Activated naive CD8-positive, alpha-beta T cell treated with anti-CD3 and anti-CD28 coated beads, Interleukin-2, amount 10 ng/mL, durations not matched to agents 7 days and 5 days (primary cell): ENCODE data around the gene PPP1R1B. TPM values are rescaled to one million over a fixed set of nuclear protein-coding genes. Genes with fewer than 3 reads are reported as not detected.

ENCODE experiments used
- ATAC-seq: fragments of 150-1000 bp; cut with Tn5 transposase; one replicate; pipeline ENCODE4 v1.10.0; 2021; ENCODE audit warnings: low read depth, moderate library complexity
- POLR2A ChIA-PET: fragments of 350-600 bp; sonication (Branson Sonifier 250); formaldehyde crosslinking; loops from one replicate; lab custom pipeline; 2021; ENCODE audit warnings: antibody characterized with exemption; lab: Charles Lee
- DNase-seq: peaks from one replicate; pipeline ENCODE4 v3.0.0; 2021
- H3K27ac Mint-ChIP-seq: one replicate; pipeline ENCODE4 v1.8.0; 2022; ENCODE audit warnings: mild to moderate bottlenecking, mixed read lengths
- H3K27me3 Mint-ChIP-seq: one replicate; pipeline ENCODE4 v1.8.0; 2022; ENCODE audit warnings: mild to moderate bottlenecking, moderate library complexity, mixed read lengths
- H3K36me3 Mint-ChIP-seq: one replicate; pipeline ENCODE4 v1.8.0; 2021; ENCODE audit warnings: mild to moderate bottlenecking, mixed read lengths
- H3K4me1 Mint-ChIP-seq: one replicate; pipeline ENCODE4 v1.8.0; 2021; ENCODE audit warnings: mixed read lengths
- H3K4me3 Mint-ChIP-seq: one replicate; pipeline ENCODE4 v1.8.0; 2022; ENCODE audit warnings: mild to moderate bottlenecking, moderate library complexity, mixed read lengths
- H3K9me3 Mint-ChIP-seq: one replicate; pipeline ENCODE4 v1.8.0; 2021; ENCODE audit warnings: mixed read lengths
- total RNA-seq, 2 experiments: library from RNA; stranded (reverse); gene quantifications; one replicate each; pipeline ENCODE4 v1.2.3, GENCODE V29; 2021

PPP1R1B gene
- total RNA-seq, 2 experiments from 2014 or later, result not detected

DNA sequence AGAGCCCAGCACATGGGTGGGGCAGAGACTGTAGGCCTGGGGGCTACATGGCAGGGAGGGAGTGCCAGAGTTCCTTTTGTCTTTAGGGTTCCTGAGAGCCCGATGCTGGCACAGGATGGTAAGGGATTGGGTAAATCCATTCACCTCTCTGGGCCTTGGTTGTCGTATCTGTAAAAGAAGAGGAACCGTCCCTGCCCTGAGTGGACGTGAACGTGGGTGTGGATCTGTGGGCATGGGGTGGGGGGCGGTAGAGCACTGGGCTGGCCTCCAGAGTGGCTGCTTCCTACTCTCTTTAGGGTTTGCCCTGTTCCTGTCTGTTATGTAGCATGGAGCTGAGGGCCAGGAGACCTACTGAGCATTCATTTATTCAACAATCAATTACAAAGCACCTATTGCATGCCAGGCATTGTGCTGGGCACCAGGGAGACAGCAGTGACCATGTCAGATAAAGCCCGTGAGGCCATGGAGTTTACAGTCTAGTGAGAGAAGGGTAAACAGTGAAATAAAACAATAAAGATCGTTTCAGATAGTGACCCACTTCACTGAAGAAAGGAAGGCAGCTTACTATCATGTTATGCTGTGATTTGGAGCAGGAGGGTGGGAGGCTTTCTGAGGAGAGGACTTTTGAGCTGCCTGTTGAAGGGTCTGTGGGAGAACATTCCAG, 25.3 kb downstream of the PPP1R1B start:
- peak overlapping the region; percentile 68 for H3K27ac Mint-ChIP-seq
- H3K36me3 Mint-ChIP-seq, result peaks cover 6% of the 10 kb centered on the region
- ATAC-seq (no peak), DNase-seq (no peak)
- no peak overlapping the region for H3K4me3 Mint-ChIP-seq
- POLR2A ChIA-PET, result no interaction called here
- no peaks in the 10 kb centered on the region for H3K9me3 Mint-ChIP-seq
- H3K27me3 Mint-ChIP-seq, result no peaks in the 10 kb centered on the region
- H3K4me1 Mint-ChIP-seq, result peaks cover 21% of the 10 kb centered on the region

DNA sequence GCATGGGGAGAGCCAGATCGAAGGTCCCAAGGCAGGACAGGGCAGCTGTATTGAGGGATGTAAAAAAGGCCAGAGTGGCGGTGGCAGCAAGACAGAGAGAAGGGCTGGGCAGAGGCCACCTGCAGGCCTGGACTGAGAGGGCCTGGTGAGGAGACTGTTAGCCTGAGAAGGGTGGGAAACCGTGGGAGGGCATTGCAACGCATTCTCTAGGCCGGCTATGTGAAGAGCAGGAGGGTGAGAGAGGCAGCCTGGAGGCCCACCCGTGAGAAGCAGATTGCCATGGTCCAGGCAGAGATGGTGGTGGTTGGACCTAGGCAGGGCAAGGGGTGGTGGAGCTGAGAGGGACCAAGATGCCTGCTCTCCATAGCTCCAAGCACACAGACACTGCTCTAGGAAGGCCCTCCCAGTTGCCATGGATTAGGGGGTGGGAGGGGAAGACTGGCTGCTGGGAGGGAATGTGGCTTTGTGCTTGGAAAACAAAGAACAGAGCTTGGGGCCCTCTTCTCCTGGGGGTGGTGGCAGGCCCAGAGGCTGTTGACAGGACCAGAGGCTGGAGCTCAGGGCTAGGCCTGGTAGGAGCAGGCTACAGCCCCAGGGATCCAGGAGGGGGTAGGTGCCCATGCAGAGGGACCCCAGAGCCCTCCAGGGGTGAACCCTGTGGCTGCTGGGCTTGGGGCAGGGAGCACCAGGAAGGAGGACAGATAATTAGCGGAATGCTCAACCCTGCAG, 26.0 kb downstream of the PPP1R1B start:
- DNase-seq (no peak), ATAC-seq (no peak)
- Mint-ChIP-seq H3K4me1 (peaks cover 21% of the 10 kb centered on the region), H3K9me3 (no peaks in the 10 kb centered on the region), H3K36me3 (peaks cover 6% of the 10 kb centered on the region), H3K4me3 (no peak overlapping the region), H3K27me3 (no peaks in the 10 kb centered on the region), H3K27ac (peak overlapping the region; percentile 68)
- POLR2A ChIA-PET, result no interaction called here

GRCh38 chr17:39653316-39653661, 26.5 kb downstream of the PPP1R1B start:
- Mint-ChIP-seq H3K36me3 (peaks cover 6% of the 10 kb centered on the region), H3K27me3 (no peaks in the 10 kb centered on the region), H3K9me3 (no peaks in the 10 kb centered on the region), H3K27ac (no peak overlapping the region), H3K4me1 (peaks cover 23% of the 10 kb centered on the region), H3K4me3 (no peak overlapping the region)
- ATAC-seq, result no peak
- DNase-seq, result no peak
- POLR2A ChIA-PET, result interaction anchor here (0.5 to 1.3 kb wide), 5 partner anchors 10 to 90 kb away, joined by 3 to 11 read pairs (median 4); partner anchors contain the start of genes MIEN1 and STARD3

- no peak overlapping the region for H3K4me3 Mint-ChIP-seq
- peak; percentile 73 for ATAC-seq
- H3K27ac Mint-ChIP-seq, result no peak overlapping the region
- H3K27me3 Mint-ChIP-seq, result no peaks in the 10 kb centered on the region
- POLR2A ChIA-PET, result interaction anchor here (0.5 to 1.3 kb wide), 6 partner anchors 10 to 90 kb away, joined by 3 to 11 read pairs (median 4); partner anchors contain the start of genes MIEN1 and STARD3
- peak; percentile 82 for DNase-seq
- H3K4me1 Mint-ChIP-seq, result peaks cover 23% of the 10 kb centered on the region
- no peaks in the 10 kb centered on the region for H3K9me3 Mint-ChIP-seq
- peaks cover 5% of the 10 kb centered on the region for H3K36me3 Mint-ChIP-seq
These were observed 27.0 kb downstream of the PPP1R1B start for GRCh38 chr17:39653662-39654331.

DNA sequence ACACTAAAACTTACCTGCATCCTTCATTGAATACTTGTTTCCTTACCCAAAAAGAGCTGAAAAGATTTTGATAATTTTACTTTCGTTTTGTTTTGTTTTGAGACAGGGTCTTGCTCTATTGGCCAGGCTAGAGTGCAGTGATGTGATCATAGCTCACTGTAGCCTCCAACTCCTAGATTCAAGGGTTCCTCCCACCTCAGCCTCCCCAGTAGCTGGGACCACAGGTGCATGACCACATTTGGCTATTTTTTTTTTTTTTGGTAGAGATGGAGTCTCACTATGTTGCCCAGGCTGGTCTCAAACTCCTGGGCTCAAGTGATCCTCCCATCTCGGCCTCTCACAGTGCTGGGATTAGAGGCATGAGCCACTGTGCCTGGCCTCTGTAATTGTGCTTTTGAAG, 28.4 kb downstream of the PPP1R1B start:
- Mint-ChIP-seq H3K4me3 (no peak overlapping the region), H3K36me3 (peaks cover 5% of the 10 kb centered on the region)

GRCh38 chr17:39658346-39658745, 31.6 kb downstream of the PPP1R1B start:
- no peak for ATAC-seq
- Mint-ChIP-seq H3K27ac (no peak overlapping the region), H3K4me1 (peaks cover 20% of the 10 kb centered on the region)

More for the DNA sequence above, 28.4 kb downstream of the PPP1R1B start:
- ATAC-seq (no peak), DNase-seq (no peak)
- no peak overlapping the region for H3K27ac Mint-ChIP-seq
- no peaks in the 10 kb centered on the region for H3K9me3 Mint-ChIP-seq
- POLR2A ChIA-PET, result interaction anchor here (0.5 to 1.3 kb wide), 4 partner anchors 21 to 872 kb away, joined by 3 to 6 read pairs (median 5); no protein-coding TSS in a partner anchor
- no peaks in the 10 kb centered on the region for H3K27me3 Mint-ChIP-seq
- H3K4me1 Mint-ChIP-seq, result peaks cover 26% of the 10 kb centered on the region

GRCh38 chr17:39658760-39659159, 32.0 kb downstream of the PPP1R1B start:
- POLR2A ChIA-PET, result no interaction called here
- Mint-ChIP-seq H3K27me3 (no peaks in the 10 kb centered on the region), H3K36me3 (peaks cover 5% of the 10 kb centered on the region), H3K27ac (no peak overlapping the region), H3K9me3 (no peaks in the 10 kb centered on the region), H3K4me3 (peak overlapping the region; percentile 19), H3K4me1 (peaks cover 18% of the 10 kb centered on the region)
- no peak for ATAC-seq
- DNase-seq, result no peak

More at GRCh38 chr17:39658346-39658745, 31.6 kb downstream of the PPP1R1B start:
- Mint-ChIP-seq H3K27me3 (no peaks in the 10 kb centered on the region), H3K9me3 (no peaks in the 10 kb centered on the region), H3K36me3 (peaks cover 5% of the 10 kb centered on the region), H3K4me3 (no peak overlapping the region)
- POLR2A ChIA-PET, result no interaction called here
- no peak for DNase-seq

DNA sequence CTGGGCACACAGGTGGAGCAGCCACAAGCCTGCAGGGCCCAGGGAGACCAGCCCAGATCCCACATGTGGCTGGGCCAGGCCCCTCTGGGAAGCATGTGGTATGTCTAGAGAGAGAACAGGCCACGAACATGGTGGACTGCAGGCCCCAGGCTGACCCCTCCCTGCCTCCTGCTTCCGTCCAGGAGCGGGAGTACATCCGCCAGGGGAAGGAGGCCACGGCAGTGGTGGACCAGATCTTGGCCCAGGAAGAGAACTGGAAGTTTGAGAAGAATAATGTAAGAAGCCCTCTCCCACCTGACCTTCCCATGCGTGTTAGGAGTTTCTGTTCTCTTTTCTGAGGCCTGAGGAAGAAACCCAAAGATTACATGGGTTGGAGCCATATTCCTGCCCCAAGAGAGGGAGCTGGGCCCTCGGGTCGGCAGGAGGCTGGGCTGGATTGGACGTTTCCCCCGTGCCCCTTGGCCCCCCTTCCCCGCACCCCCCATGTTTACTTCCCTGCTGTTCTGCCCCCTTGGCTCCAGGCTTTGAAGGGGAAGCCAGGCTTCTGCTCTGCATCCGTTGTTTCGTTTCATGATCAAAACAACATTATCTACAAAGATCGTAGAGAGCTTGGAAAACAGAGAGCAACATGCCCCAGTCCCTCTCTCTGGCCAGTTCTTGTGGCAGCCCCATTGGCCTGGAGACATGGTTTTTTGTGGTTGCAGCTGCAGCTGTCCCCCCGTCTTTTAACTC, 32.7 kb downstream of the PPP1R1B start:
- DNase-seq (no peak), ATAC-seq (no peak)
- H3K9me3 Mint-ChIP-seq, result no peaks in the 10 kb centered on the region
- peaks cover 15% of the 10 kb centered on the region for H3K4me1 Mint-ChIP-seq
- peak overlapping the region; percentile 32 for H3K4me3 Mint-ChIP-seq
- peaks cover 5% of the 10 kb centered on the region for H3K36me3 Mint-ChIP-seq
- peak overlapping the region; percentile 80 for H3K27ac Mint-ChIP-seq
- POLR2A ChIA-PET, result no interaction called here
- no peaks in the 10 kb centered on the region for H3K27me3 Mint-ChIP-seq

DNA sequence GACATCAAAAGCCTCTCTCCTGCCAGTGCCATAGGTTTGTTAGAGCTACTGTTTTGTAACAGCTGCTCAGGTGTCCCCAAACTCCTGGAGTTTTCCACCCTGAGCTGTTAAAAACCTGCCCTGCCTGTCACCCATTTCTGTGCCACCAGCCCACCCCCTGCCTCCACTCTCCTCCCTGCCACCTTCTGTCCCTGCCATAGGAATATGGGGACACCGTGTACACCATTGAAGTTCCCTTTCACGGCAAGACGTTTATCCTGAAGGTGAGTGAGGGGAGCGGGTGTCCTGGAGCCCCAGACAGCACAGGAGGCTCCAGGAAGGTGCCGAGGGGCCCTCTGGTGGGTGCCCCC, 33.2 kb downstream of the PPP1R1B start:
- ATAC-seq, result no peak
- H3K9me3 Mint-ChIP-seq, result no peaks in the 10 kb centered on the region
- no peaks in the 10 kb centered on the region for H3K27me3 Mint-ChIP-seq
- H3K27ac Mint-ChIP-seq, result peak overlapping the region; percentile 80
- peaks cover 5% of the 10 kb centered on the region for H3K36me3 Mint-ChIP-seq
- H3K4me1 Mint-ChIP-seq, result peaks cover 11% of the 10 kb centered on the region
- DNase-seq, result no peak
- POLR2A ChIA-PET, result no interaction called here
- no peak overlapping the region for H3K4me3 Mint-ChIP-seq

GRCh38 chr17:39660397-39661385, 33.9 kb downstream of the PPP1R1B start:
- Mint-ChIP-seq H3K9me3 (no peaks in the 10 kb centered on the region), H3K36me3 (peaks cover 3% of the 10 kb centered on the region), H3K4me3 (no peak overlapping the region), H3K27me3 (no peaks in the 10 kb centered on the region), H3K27ac (peak overlapping the region; percentile 31), H3K4me1 (peaks cover 10% of the 10 kb centered on the region)
- no peak for ATAC-seq
- POLR2A ChIA-PET, result no interaction called here
- DNase-seq, result no peak

- DNase-seq (no peak), ATAC-seq (no peak)
- Mint-ChIP-seq H3K4me1 (peaks cover 10% of the 10 kb centered on the region), H3K27ac (no peak overlapping the region), H3K4me3 (no peak overlapping the region), H3K36me3 (peaks cover 3% of the 10 kb centered on the region), H3K9me3 (no peaks in the 10 kb centered on the region), H3K27me3 (peaks cover 4% of the 10 kb centered on the region)
- POLR2A ChIA-PET, result no interaction called here
These were observed 35.2 kb downstream of the PPP1R1B start for GRCh38 chr17:39661744-39662541.
